GM19238 (cell line): ENCODE measurements around the gene CD96.
"Not testable (repeated sequence)": the region's sequence is repeated elsewhere in the genome, so short reads cannot be mapped to it uniquely, and the experiment has no call there.

Experiments used
- DNase-seq: peaks from one replicate; pipeline ENCODE4 v3.0.0; 2011; ENCODE audit warnings: low spot score; ENCODE audit not compliant: insufficient read length

Gene CD96

GRCh38 chr3:111541911-111542483 lies at the start of gene CD96:
TSS of gene CD96 (plus strand) at chr3:111542197. CDS start at chr3:111542249, 52 bp downstream.
- no peak for DNase-seq

- DNase-seq: no peak
These were observed 48.7 kb upstream of the CD96 start for GRCh38 chr3:111493276-111493675.

GRCh38 chr3:111496894-111497559 lies 45.0 kb upstream of the CD96 start:
- no peak for DNase-seq

GRCh38 chr3:111498022-111498421 lies 44.0 kb upstream of the CD96 start:
- no peak for DNase-seq

- DNase-seq: no peak
These were observed 35.6 kb upstream of the CD96 start for GRCh38 chr3:111506435-111506834.

- DNase-seq: no peak
These were observed 32.7 kb upstream of the CD96 start for GRCh38 chr3:111509308-111509707.

- DNase-seq: no peak
These were observed 24.2 kb upstream of the CD96 start for GRCh38 chr3:111517801-111518200.

- DNase-seq: no peak
These were observed 22.7 kb upstream of the CD96 start for GRCh38 chr3:111519178-111519855.

- DNase-seq: no peak
These were observed 20.1 kb upstream of the CD96 start for GRCh38 chr3:111521891-111522290.

GRCh38 chr3:111524486-111524885 lies 17.5 kb upstream of the CD96 start:
- DNase-seq: not testable (repeated sequence)

- DNase-seq: no peak
These were observed 10.6 kb upstream of the CD96 start for GRCh38 chr3:111531446-111531845.

GRCh38 chr3:111534701-111535100 lies 7.3 kb upstream of the CD96 start:
- DNase-seq: no peak

GRCh38 chr3:111538111-111538510 lies 3.9 kb upstream of the CD96 start:
- no peak for DNase-seq

GRCh38 chr3:111538681-111539083 lies 3.3 kb upstream of the CD96 start:
- DNase-seq: no peak

- DNase-seq: peak; percentile 25
These were observed 2.4 kb upstream of the CD96 start for GRCh38 chr3:111539351-111540331.

GRCh38 chr3:111541391-111541790 lies 606 bp upstream of the CD96 start:
- DNase-seq: no peak

GRCh38 chr3:111542611-111543300 lies 759 bp downstream of the CD96 start:
- no peak for DNase-seq

- DNase-seq: no peak
These were observed 3.4 kb downstream of the CD96 start for GRCh38 chr3:111545349-111545748.

- no peak for DNase-seq
These were observed 5.6 kb downstream of the CD96 start for GRCh38 chr3:111547631-111548030.

- no peak for DNase-seq
These were observed 6.1 kb downstream of the CD96 start for GRCh38 chr3:111548092-111548491.

GRCh38 chr3:111548756-111549155 lies 6.8 kb downstream of the CD96 start:
- no peak for DNase-seq
